Glutamatergic neuron (in vitro differentiated cells): ENCODE results near the gene STX11. TPM values are rescaled to one million over a fixed set of nuclear protein-coding genes. Genes with fewer than 3 reads are reported as not detected.

Experiments used
- DNase-seq: peaks from one replicate; pipeline ENCODE4 v3.0.0; 2022
- H3K27ac Mint-ChIP-seq: one replicate; pipeline ENCODE4 v1.8.0; 2020; ENCODE audit warnings: mild to moderate bottlenecking, mixed read lengths, inconsistent platforms; ENCODE audit not compliant: unreplicated experiment
- H3K27me3 Mint-ChIP-seq: one replicate; pipeline ENCODE4 v1.8.0; 2020; ENCODE audit warnings: mild to moderate bottlenecking, moderate library complexity, mixed read lengths, inconsistent platforms; ENCODE audit not compliant: unreplicated experiment
- H3K36me3 Mint-ChIP-seq: one replicate; pipeline ENCODE4 v1.8.0; 2020; ENCODE audit warnings: mild to moderate bottlenecking, mixed read lengths, inconsistent platforms; ENCODE audit not compliant: unreplicated experiment
- H3K4me1 Mint-ChIP-seq: one replicate; pipeline ENCODE4 v1.8.0; 2020; ENCODE audit warnings: mild to moderate bottlenecking, low read depth, mixed read lengths, inconsistent platforms; ENCODE audit not compliant: unreplicated experiment
- H3K4me3 Mint-ChIP-seq: one replicate; pipeline ENCODE4 v1.8.0; 2020; ENCODE audit warnings: mild to moderate bottlenecking, mixed read lengths, inconsistent platforms; ENCODE audit not compliant: unreplicated experiment
- H3K9me3 Mint-ChIP-seq: one replicate; pipeline ENCODE4 v1.8.0; 2020; ENCODE audit warnings: mild to moderate bottlenecking, moderate library complexity, mixed read lengths, inconsistent platforms; ENCODE audit not compliant: unreplicated experiment
- CTCF ChIP-seq: fragments of 200-600 bp; sonication (generic); IDR thresholded peaks from one replicate; pipeline ENCODE4 v1.5.0; 2021; ENCODE audit not compliant: partially characterized antibody, unreplicated experiment
- total RNA-seq: library from RNA; stranded (reverse); fragmentation: NEBNext Ultra II Directional; extraction: Animal tissue kit (Norgen Biotek cat#: 25700); gene quantifications from one replicate; pipeline ENCODE4 v1.2.1, GENCODE V29; 2021; ENCODE audit not compliant: unreplicated experiment

STX11 gene
- total RNA-seq, 1 donor from 2014 or later: not detected

- no peaks in the 10 kb centered on the region for H3K4me1 Mint-ChIP-seq
- H3K36me3 Mint-ChIP-seq: no peaks in the 10 kb centered on the region
Observed at GRCh38 chr6:144110210-144110609, 40.1 kb upstream of the STX11 start.

GRCh38 chr6:144113366-144113765 lies 37.0 kb upstream of the STX11 start:
- H3K27ac Mint-ChIP-seq: no peak overlapping the region
- no peak for DNase-seq
- H3K9me3 Mint-ChIP-seq: no peaks in the 10 kb centered on the region
- TF ChIP-seq CTCF: no peak
- H3K4me1 Mint-ChIP-seq: no peaks in the 10 kb centered on the region
- H3K27me3 Mint-ChIP-seq: no peaks in the 10 kb centered on the region
- no peaks in the 10 kb centered on the region for H3K36me3 Mint-ChIP-seq
- no peak overlapping the region for H3K4me3 Mint-ChIP-seq

More at GRCh38 chr6:144110210-144110609, 40.1 kb upstream of the STX11 start:
- Mint-ChIP-seq H3K4me3 (no peak overlapping the region), H3K27ac (no peak overlapping the region), H3K9me3 (no peaks in the 10 kb centered on the region), H3K27me3 (no peaks in the 10 kb centered on the region)
- DNase-seq: no peak
- no peak for TF ChIP-seq CTCF

- Mint-ChIP-seq H3K4me1 (no peaks in the 10 kb centered on the region), H3K27me3 (no peaks in the 10 kb centered on the region), H3K9me3 (no peaks in the 10 kb centered on the region), H3K27ac (no peak overlapping the region), H3K4me3 (no peak overlapping the region), H3K36me3 (no peaks in the 10 kb centered on the region)
- no peak for DNase-seq
- no peak for TF ChIP-seq CTCF
Observed at GRCh38 chr6:144115219-144115618, 35.1 kb upstream of the STX11 start.

GRCh38 chr6:144119376-144119775 lies 30.9 kb upstream of the STX11 start:
- Mint-ChIP-seq H3K9me3 (peaks cover 1% of the 10 kb centered on the region), H3K4me1 (no peaks in the 10 kb centered on the region), H3K4me3 (no peak overlapping the region), H3K36me3 (no peaks in the 10 kb centered on the region), H3K27me3 (no peaks in the 10 kb centered on the region), H3K27ac (no peak overlapping the region)
- no peak for DNase-seq
- no peak for TF ChIP-seq CTCF

GRCh38 chr6:144122861-144123260 lies 27.5 kb upstream of the STX11 start:
- H3K9me3 Mint-ChIP-seq: peaks cover 1% of the 10 kb centered on the region
- no peaks in the 10 kb centered on the region for H3K4me1 Mint-ChIP-seq
- H3K4me3 Mint-ChIP-seq: no peak overlapping the region
- H3K27ac Mint-ChIP-seq: no peak overlapping the region
- no peaks in the 10 kb centered on the region for H3K36me3 Mint-ChIP-seq
- no peaks in the 10 kb centered on the region for H3K27me3 Mint-ChIP-seq
- TF ChIP-seq CTCF: no peak
- DNase-seq: no peak
